H9 (cell line): ENCODE data around the gene GABARAPL2. TPM values are rescaled to one million over a fixed set of nuclear protein-coding genes. Genes with fewer than 3 reads are reported as not detected.

Experiments used
- DNase-seq: peaks from one replicate; pipeline ENCODE4 v3.0.0-alpha.2; 2017
- H2AFZ ChIP-seq: one replicate; pipeline ENCODE4 v1.6.1; 2013; ENCODE audit warnings: mild to moderate bottlenecking, low read length, control low read depth, moderate library complexity
- H2AK5ac ChIP-seq: 2 replicates; pipeline ENCODE4 v1.6.1; 2013; ENCODE audit warnings: low read length, control low read depth, mixed read lengths; ENCODE audit not compliant: insufficient read length
- H2BK120ac ChIP-seq: one replicate; pipeline ENCODE4 v1.6.1; 2013; ENCODE audit warnings: low read depth, mild to moderate bottlenecking, low read length, control low read depth, inconsistent platforms; ENCODE audit not compliant: poor library complexity, severe bottlenecking
- H2BK12ac ChIP-seq: 2 replicates; pipeline ENCODE4 v1.6.1; 2013; ENCODE audit warnings: low read length, control low read depth, mixed read lengths, low read depth; ENCODE audit not compliant: insufficient read length
- H2BK15ac ChIP-seq: 2 replicates; pipeline ENCODE4 v1.6.1; 2013; ENCODE audit warnings: low read depth, low read length, control low read depth
- H2BK20ac ChIP-seq: one replicate; pipeline ENCODE4 v1.6.1; 2013; ENCODE audit warnings: low read depth, mild to moderate bottlenecking, low read length, control low read depth, inconsistent platforms; ENCODE audit not compliant: poor library complexity, severe bottlenecking
- H2BK5ac ChIP-seq: 2 replicates; pipeline ENCODE4 v1.6.1; 2013; ENCODE audit warnings: low read length, control low read depth, mixed read lengths; ENCODE audit not compliant: insufficient read length
- H3K14ac ChIP-seq: 2 replicates; pipeline ENCODE4 v1.6.1; 2013; ENCODE audit warnings: low read length, control low read depth; ENCODE audit not compliant: insufficient read depth
- H3K18ac ChIP-seq: 2 replicates; pipeline ENCODE4 v1.6.1; 2013; ENCODE audit warnings: low read depth, mild to moderate bottlenecking, mixed read lengths, low read length, control low read depth; ENCODE audit not compliant: insufficient read length
- H3K23ac ChIP-seq: 2 replicates; pipeline ENCODE4 v1.6.1; 2013; ENCODE audit warnings: low read length, control low read depth, mixed read lengths, low read depth; ENCODE audit not compliant: insufficient read length
- H3K23me2 ChIP-seq: 2 replicates; pipeline ENCODE4 v1.6.1; 2013; ENCODE audit warnings: low read depth, mild to moderate bottlenecking, mixed read lengths, low read length, control low read depth; ENCODE audit not compliant: insufficient read length, poor library complexity, severe bottlenecking
- H3K27ac ChIP-seq: 2 replicates; pipeline ENCODE4 v1.5.1; 2013; ENCODE audit warnings: low read length, control low read depth, mixed read lengths, low read depth; ENCODE audit not compliant: insufficient read length
- H3K27me3 ChIP-seq: 2 replicates; pipeline ENCODE4 v1.6.1; 2013; ENCODE audit warnings: low read length, control low read depth, inconsistent platforms; ENCODE audit not compliant: insufficient read depth
- H3K4ac ChIP-seq: 2 replicates; pipeline ENCODE4 v1.6.1; 2013; ENCODE audit warnings: low read depth, mild to moderate bottlenecking, control low read depth, inconsistent platforms, low read length, moderate library complexity
- H3K4me1 ChIP-seq: 2 replicates; pipeline ENCODE4 v1.6.1; 2013; ENCODE audit warnings: low read length, control low read depth, inconsistent platforms; ENCODE audit not compliant: insufficient read depth
- H3K4me2 ChIP-seq: 2 replicates; pipeline ENCODE4 v1.6.1; 2013; ENCODE audit warnings: low read length, control low read depth, mixed read lengths; ENCODE audit not compliant: insufficient read length, insufficient read depth
- H3K56ac ChIP-seq: 2 replicates; pipeline ENCODE4 v1.6.1; 2013; ENCODE audit warnings: low read depth, mild to moderate bottlenecking, mixed read lengths, low read length, control low read depth; ENCODE audit not compliant: insufficient read length
- H3K79me1 ChIP-seq: 2 replicates; pipeline ENCODE4 v1.6.1; 2013; ENCODE audit warnings: low read depth, mild to moderate bottlenecking, moderate library complexity, low read length, control low read depth, inconsistent platforms; ENCODE audit not compliant: insufficient read depth, poor library complexity, severe bottlenecking
- H3K79me2 ChIP-seq: 2 replicates; pipeline ENCODE4 v1.6.1; 2013; ENCODE audit warnings: low read length, control low read depth, inconsistent platforms; ENCODE audit not compliant: insufficient read depth
- H3K9ac ChIP-seq: 2 replicates; pipeline ENCODE4 v1.6.1; 2013; ENCODE audit warnings: low read length, control low read depth, mixed read lengths; ENCODE audit not compliant: insufficient read length; ENCODE audit errors: extremely low read depth
- H3K9me3 ChIP-seq: one replicate; pipeline ENCODE4 v1.6.1; 2013; ENCODE audit warnings: low read depth, low read length, inconsistent platforms; ENCODE audit not compliant: control insufficient read depth
- H3T11ph ChIP-seq: one replicate; pipeline ENCODE4 v1.6.1; 2013; ENCODE audit warnings: mild to moderate bottlenecking, low read length, control low read depth, inconsistent platforms
- H4K20me1 ChIP-seq: one replicate; pipeline ENCODE4 v1.6.1; 2013; ENCODE audit not compliant: control insufficient read depth, insufficient read length, insufficient read depth
- H4K5ac ChIP-seq: 2 replicates; pipeline ENCODE4 v1.6.1; 2013; ENCODE audit warnings: low read depth, mild to moderate bottlenecking, mixed read lengths, low read length, control low read depth; ENCODE audit not compliant: insufficient read length
- H4K8ac ChIP-seq: replicated peaks from 2 replicates; pipeline ENCODE4 v1.6.1; 2013; ENCODE audit warnings: low read length, control low read depth, mixed read lengths, low read depth; ENCODE audit not compliant: insufficient read length
- H4K91ac ChIP-seq: 2 replicates; pipeline ENCODE4 v1.6.1; 2013; ENCODE audit warnings: low read depth, mild to moderate bottlenecking, moderate library complexity, mixed read lengths, low read length, control low read depth; ENCODE audit not compliant: insufficient read length
- H3K27ac Mint-ChIP-seq, 3 experiments: 2 replicates in 2 of 3; 3 replicates in 1 of 3; pipeline ENCODE4 v1.8.0; 2020 to 2021; ENCODE audit warnings: mixed read lengths in 3 of 3, mild to moderate bottlenecking in 1 of 3, moderate library complexity in 1 of 3
- H3K27me3 Mint-ChIP-seq: 2 replicates; pipeline ENCODE4 v1.8.0; 2021; ENCODE audit warnings: low read depth, mild to moderate bottlenecking, moderate library complexity, mixed read lengths
- H3K36me3 Mint-ChIP-seq, 3 experiments: 2 replicates in 2 of 3; 3 replicates in 1 of 3; pipeline ENCODE4 v1.8.0; 2020 to 2021; ENCODE audit warnings: low read depth in 3 of 3, mixed read lengths in 3 of 3; ENCODE audit not compliant: insufficient read depth in 1 of 3
- H3K4me1 Mint-ChIP-seq, 2 experiments: 2 replicates each; pipeline ENCODE4 v1.8.0; 2020; ENCODE audit warnings: mixed read lengths in 2 of 2
- H3K4me3 Mint-ChIP-seq, 2 experiments: 2 replicates in 1 of 2; 3 replicates in 1 of 2; pipeline ENCODE4 v1.8.0; 2020 to 2021; ENCODE audit warnings: mild to moderate bottlenecking in 2 of 2, mixed read lengths in 2 of 2, moderate library complexity in 1 of 2
- H3K9me3 Mint-ChIP-seq, 2 experiments: 2 replicates in 1 of 2; 3 replicates in 1 of 2; pipeline ENCODE4 v1.8.0; 2020; ENCODE audit warnings: mild to moderate bottlenecking in 2 of 2, mixed read lengths in 2 of 2, moderate library complexity in 1 of 2
- CTCF ChIP-seq: fragments of 200-600 bp; sonication (generic); conservative IDR thresholded peaks from 3 replicates; pipeline ENCODE4 v1.8.0; 2021; ENCODE audit warnings: antibody characterized with exemption, mild to moderate bottlenecking
- WGBS: extraction: QIAGEN DNeasy Blood & Tissue Kit; methylation state at CpG from one replicate; pipeline ENCODE4 v1.1.7; 2013; ENCODE audit warnings: missing lambda C conversion rate, low lambda C conversion rate, mixed read lengths; ENCODE audit not compliant: insufficient read length; ENCODE audit errors: extremely low coverage; 5-methylcytosine and 5-hydroxymethylcytosine counted together
- total RNA-seq: library from RNA; stranded (reverse); gene quantifications from 2 replicates; pipeline ENCODE4 v1.2.1, GENCODE V29; 2021

Gene GABARAPL2
- total RNA-seq, 1 experiment from 2014 or later, result 62.6 TPM

GRCh38 chr16:75588716-75589115 is 22.5 kb downstream of the GABARAPL2 start:
- H4K91ac ChIP-seq, result no peak overlapping the region
- H3K9ac ChIP-seq, result no peak overlapping the region
- WGBS, result no CpG with 5 or more reads among the region's 4 CpGs
- no peak overlapping the region for H2BK5ac ChIP-seq
- no peak overlapping the region for H4K8ac ChIP-seq
- no peak overlapping the region for H3K56ac ChIP-seq
- H3K4me1 Mint-ChIP-seq, result peaks cover 24 to 28% of the 10 kb centered on the region in 2 experiments
- H3K18ac ChIP-seq, result no peak overlapping the region
- no peaks in the 10 kb centered on the region; the same call in 1 of the 2 replicates for H3K79me2 ChIP-seq
- H3K9me3 Mint-ChIP-seq, result no peaks in the 10 kb centered on the region
- H3K4me3 Mint-ChIP-seq, result no peak overlapping the region
- H3K79me1 ChIP-seq, result no peaks in the 10 kb centered on the region
- no peaks in the 10 kb centered on the region; the same call in 1 of the 2 replicates for H3K4me1 ChIP-seq
- H3K4ac ChIP-seq, result no peak overlapping the region
- H3K36me3 Mint-ChIP-seq, result peaks cover 0 to 9% (median 7%) of the 10 kb centered on the region in 3 experiments; a peak in 4 of 7 replicates
- H4K20me1 ChIP-seq, result no peaks in the 10 kb centered on the region
- H3K23ac ChIP-seq, result no peak overlapping the region
- DNase-seq, result no peak
- H2BK12ac ChIP-seq, result no peak overlapping the region
- no peak overlapping the region for H3K14ac ChIP-seq
- no peak overlapping the region for H2AFZ ChIP-seq
- H3K27me3 ChIP-seq, result no peaks in the 10 kb centered on the region
- H2AK5ac ChIP-seq, result no peak overlapping the region
- H3K4me2 ChIP-seq, result no peak overlapping the region
- H3K9me3 ChIP-seq, result no peaks in the 10 kb centered on the region
- H3K27ac Mint-ChIP-seq, result peak overlapping the region in 2 of 3 experiments; percentile 6 to 17; a peak in 2 of 7 replicates
- no peaks in the 10 kb centered on the region for H3K23me2 ChIP-seq
- H3K27ac ChIP-seq, result no peak overlapping the region
- H4K5ac ChIP-seq, result no peak overlapping the region
- no peak overlapping the region for H2BK20ac ChIP-seq
- H3T11ph ChIP-seq, result no peak overlapping the region
- H3K27me3 Mint-ChIP-seq, result no peaks in the 10 kb centered on the region
- H2BK120ac ChIP-seq, result no peak overlapping the region
- no peak for TF ChIP-seq CTCF
- H2BK15ac ChIP-seq, result no peak overlapping the region
